B cell (primary cell): Measurements from ENCODE around the gene CNKSR2. TPM values are rescaled to one million over a fixed set of nuclear protein-coding genes. Genes with fewer than 3 reads are reported as not detected.

ENCODE experiments used
- ATAC-seq: fragments of 200-7000 bp; cut with Tn5 transposase; one replicate; pipeline ENCODE4 v1.10.0; 2021; ENCODE audit warnings: low read depth, mild to moderate bottlenecking, moderate number of reproducible peaks, moderate library complexity
- CTCF ChIA-PET: fragments of 350-600 bp; sonication (Branson Sonifier 250); formaldehyde crosslinking; loops from one replicate; lab custom pipeline; 2021; ENCODE audit warnings: antibody characterized with exemption, inconsistent platforms; lab: Charles Lee
- POLR2A ChIA-PET: fragments of 350-600 bp; sonication (Branson Sonifier 250); formaldehyde crosslinking; loops from one replicate; lab custom pipeline; 2021; ENCODE audit warnings: antibody characterized with exemption; lab: Charles Lee
- DNase-seq: peaks from one replicate; pipeline ENCODE4 v3.0.0; 2013
- H2AFZ ChIP-seq: 2 replicates; pipeline ENCODE4 v1.6.1; 2012; ENCODE audit warnings: mild to moderate bottlenecking, low read depth, low read length; ENCODE audit not compliant: insufficient read depth, poor library complexity, severe bottlenecking
- H3K27ac ChIP-seq, 2 donors: 1 replicate in 1 of 2; 2 replicates in 1 of 2; pipeline ENCODE4 v1.5.1; 2012 to 2013; ENCODE audit warnings: low read length in 2 of 2, mild to moderate bottlenecking in 2 of 2, moderate library complexity in 1 of 2
- H3K27me3 ChIP-seq, 4 experiments: fragments of 200-600 bp in 1 of 4; sonication (generic) in 1 of 4; replicated peaks in 1 of 4; 1 replicate in 2 of 4; 2 replicates in 2 of 4; pipeline versions ENCODE4 v1.6.1 to v1.7.0; 2013 to 2016; ENCODE audit warnings: low read length in 3 of 4, mild to moderate bottlenecking in 2 of 4, mixed read lengths in 1 of 4, moderate library complexity in 1 of 4; ENCODE audit not compliant: insufficient read depth in 4 of 4, control insufficient read depth in 3 of 4; ENCODE audit errors: control extremely low read depth in 1 of 4
- H3K36me3 ChIP-seq, 2 experiments: replicated peaks in 1 of 2; 1 replicate in 1 of 2; 2 replicates in 1 of 2; pipeline versions ENCODE4 v1.6.1 to v1.7.1; 2013; ENCODE audit warnings: low read length in 1 of 2; ENCODE audit not compliant: insufficient read depth in 2 of 2, control insufficient read depth in 1 of 2; ENCODE audit errors: control extremely low read depth in 1 of 2, extremely low read depth in 1 of 2
- H3K4me1 ChIP-seq, 2 donors: fragments of 200-600 bp in 1 of 2; sonication (generic) in 1 of 2; 1 replicate in 1 of 2; 2 replicates in 1 of 2; pipeline versions ENCODE4 v1.5.1 to v1.6.1; 2013 to 2017; ENCODE audit warnings: low read length in 2 of 2; ENCODE audit not compliant: control insufficient read depth in 2 of 2, insufficient read depth in 2 of 2
- H3K4me2 ChIP-seq: replicated peaks from 2 replicates; pipeline ENCODE3; 2012; ENCODE audit warnings: mild to moderate bottlenecking, low read depth, low read length; ENCODE audit not compliant: poor library complexity, severe bottlenecking
- H3K4me3 ChIP-seq, 5 experiments: fragments of 200-600 bp in 1 of 5; sonication (generic) in 1 of 5; 1 replicate in 3 of 5; 2 replicates in 2 of 5; pipeline versions ENCODE4 v1.5.1 to v1.7.0; 2011 to 2016; ENCODE audit warnings: low read length in 4 of 5, mild to moderate bottlenecking in 4 of 5, low read depth in 2 of 5, control low read depth in 1 of 5, moderate library complexity in 1 of 5; ENCODE audit not compliant: insufficient read depth in 1 of 5; ENCODE audit errors: control extremely low read depth in 1 of 5, extremely low read depth in 1 of 5
- H3K79me2 ChIP-seq: fragments of 200-600 bp; sonication (generic); one replicate; pipeline ENCODE4 v1.6.0; 2016; ENCODE audit warnings: low read length; ENCODE audit not compliant: control insufficient read depth, insufficient read depth
- H3K9ac ChIP-seq: fragments of 200-600 bp; sonication (generic); 2 replicates; pipeline ENCODE4 v1.6.1; 2017; ENCODE audit warnings: mild to moderate bottlenecking, low read length, moderate library complexity
- H3K9me3 ChIP-seq, 3 donors: one replicate each; pipeline versions ENCODE4 v1.6.1 to v1.7.1; 2013; ENCODE audit warnings: low read length in 2 of 3; ENCODE audit not compliant: control insufficient read depth in 2 of 3, insufficient read depth in 1 of 3; ENCODE audit errors: control extremely low read depth in 1 of 3
- H4K20me1 ChIP-seq: 2 replicates; pipeline ENCODE4 v1.6.0; 2012; ENCODE audit warnings: mild to moderate bottlenecking, low read length; ENCODE audit not compliant: insufficient read depth, control insufficient read depth, poor library complexity, severe bottlenecking
- H3K27ac Mint-ChIP-seq: one replicate; pipeline ENCODE4 v1.8.0; 2021; ENCODE audit warnings: mixed read lengths
- H3K27me3 Mint-ChIP-seq: one replicate; pipeline ENCODE4 v1.8.0; 2021; ENCODE audit warnings: mixed read lengths
- H3K4me1 Mint-ChIP-seq: one replicate; pipeline ENCODE4 v1.8.0; 2021; ENCODE audit warnings: mixed read lengths
- H3K4me3 Mint-ChIP-seq: one replicate; pipeline ENCODE4 v1.8.0; 2021; ENCODE audit warnings: mixed read lengths
- H3K9me3 Mint-ChIP-seq: one replicate; pipeline ENCODE4 v1.8.0; 2022; ENCODE audit warnings: mixed read lengths; ENCODE audit not compliant: insufficient read depth
- CTCF ChIP-seq: fragments of 200-600 bp; IDR thresholded peaks from one replicate; pipeline ENCODE4 v1.8.0; 2022; ENCODE audit warnings: antibody characterized with exemption, mild to moderate bottlenecking
- EZH2 ChIP-seq: IDR thresholded peaks from 2 replicates; pipeline ENCODE4 v1.6.1; 2012; ENCODE audit warnings: borderline replicate concordance, low read depth, mild to moderate bottlenecking, moderate library complexity, low read length; ENCODE audit not compliant: insufficient read depth, poor library complexity, severe bottlenecking
- WGBS: methylation state at CpG from one replicate; pipeline ENCODE4 v1.1.5; 2013; ENCODE audit warnings: missing lambda C conversion rate; ENCODE audit not compliant: insufficient coverage; 5-methylcytosine and 5-hydroxymethylcytosine counted together
- intact Hi-C: fragments of 100-400 bp; cut with micrococcal nuclease; formaldehyde crosslinking; loops from one replicate; pipeline ENCODE4 v1.10.0; 2022
- polyA plus RNA-seq: library from polyadenylated mRNA; depleted of rRNA; stranded (reverse); fragments of >200 nt; gene quantifications from 2 replicates; pipeline ENCODE4 v1.2.3, GENCODE V29; 2012
- total RNA-seq, 2 donors: library from RNA; stranded (reverse); fragments of 120-200 nt in 1 of 2; gene quantifications; 1 replicate in 1 of 2; 2 replicates in 1 of 2; pipeline versions ENCODE4 v1.2.3 to v1.2.4, GENCODE V29; 2013 to 2022

The CNKSR2 gene
- total and polyA plus RNA-seq, 2 donors (not counting 1 experiment from before 2014, with no cell fraction given) = 11.5 to 18.8 TPM

DNA sequence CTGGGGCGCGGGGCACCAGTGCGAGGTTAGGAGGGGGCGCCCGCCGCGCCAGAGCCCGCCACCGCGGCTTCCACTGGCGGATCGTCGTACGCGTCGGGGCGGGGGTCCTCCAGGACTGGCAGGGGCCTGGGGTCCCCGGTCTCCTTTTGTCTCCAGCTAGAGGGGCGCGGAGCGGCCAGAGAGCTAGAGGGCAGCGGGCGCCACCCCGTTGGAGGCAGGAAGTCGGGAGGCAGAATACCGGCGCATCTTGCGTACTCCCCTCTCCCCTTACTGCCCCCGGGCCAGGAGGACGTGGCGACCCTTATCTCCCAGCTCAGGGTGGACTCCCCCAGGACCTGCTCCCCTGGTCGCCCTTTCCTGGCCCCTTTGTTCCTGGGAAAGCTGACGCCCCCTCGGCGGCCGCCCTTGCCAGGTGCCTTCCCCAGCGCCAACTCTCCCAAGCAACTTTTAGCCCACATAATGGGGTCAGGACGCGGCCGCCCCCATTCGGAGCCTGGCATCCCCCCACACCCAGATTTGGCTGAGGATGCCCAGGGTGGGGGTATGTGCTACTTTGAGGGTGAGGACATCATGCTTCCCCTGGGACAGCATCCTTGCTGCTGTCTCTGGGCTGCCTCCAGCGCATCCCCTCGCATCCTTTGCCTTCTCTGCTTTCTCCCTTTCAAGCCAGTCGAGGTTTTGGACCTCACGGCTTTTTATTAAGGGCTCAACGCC is 933 bp downstream of the CNKSR2 start:
- Histone ChIP-seq H3K79me2 (peaks cover 3% of the 10 kb centered on the region), H3K27me3 (no peaks in the 10 kb centered on the region), H4K20me1 (no peaks in the 10 kb centered on the region), H3K36me3 (no peaks in the 10 kb centered on the region), H3K9me3 (no peaks in the 10 kb centered on the region), H3K27ac (peak overlapping the region in 1 of 2 donors; percentile 71), H3K4me2 (peak overlapping the region; percentile 75), H3K4me1 (peaks cover 6 to 18% of the 10 kb centered on the region in 2 donors), H3K4me3 (peak overlapping the region; percentile 34 to 83 (median 81)), H3K9ac (peak overlapping the region; percentile 74), H2AFZ (peak overlapping the region; percentile 80)
- H3K4me1 Mint-ChIP-seq = peaks cover 37% of the 10 kb centered on the region
- under 1% methylated on average over 25 of the region's 46 CpGs for WGBS
- no peak for ATAC-seq
- ChIA-PET POLR2A (interaction anchor here (1.0 to 1.2 kb wide), 2 partner anchors 25 to 66 kb away, joined by 4 read pairs; no protein-coding TSS in a partner anchor), CTCF (no interaction called here)
- DNase-seq = no peak
- no peaks in the 10 kb centered on the region for H3K27me3 Mint-ChIP-seq
- intact Hi-C loops = loop anchor here (2.0 to 10.0 kb wide), 3 partner anchors 64 to 1110 kb away; partner anchors contain the start of gene RPS6KA3
- H3K27ac Mint-ChIP-seq = peak overlapping the region; percentile 90
- H3K9me3 Mint-ChIP-seq = no peaks in the 10 kb centered on the region
- TF ChIP-seq CTCF = no peak
- no peak for TF ChIP-seq EZH2
- H3K4me3 Mint-ChIP-seq = peak overlapping the region; percentile 92

- Histone ChIP-seq H3K4me2 (peak overlapping the region; percentile 75), H3K27me3 (no peaks in the 10 kb centered on the region), H4K20me1 (no peaks in the 10 kb centered on the region), H3K36me3 (no peaks in the 10 kb centered on the region), H3K27ac (no peak overlapping the region), H2AFZ (peak overlapping the region; percentile 80), H3K79me2 (peaks cover 3% of the 10 kb centered on the region), H3K4me1 (peaks cover 6 to 18% of the 10 kb centered on the region in 2 donors), H3K4me3 (peak overlapping the region; percentile 34 to 83 (median 81)), H3K9me3 (no peaks in the 10 kb centered on the region), H3K9ac (peak overlapping the region; percentile 74)
- peak overlapping the region; percentile 72 for H3K27ac Mint-ChIP-seq
- H3K4me3 Mint-ChIP-seq = peak overlapping the region; percentile 92
- TF ChIP-seq EZH2 (no peak), CTCF (no peak)
- ATAC-seq (no peak), DNase-seq (peak; percentile 47)
- ChIA-PET POLR2A (no interaction called here), CTCF (no interaction called here)
- intact Hi-C loops = loop anchor here (2.0 to 10.0 kb wide), 3 partner anchors 63 to 1111 kb away; partner anchors contain the start of gene RPS6KA3
- no peaks in the 10 kb centered on the region for H3K9me3 Mint-ChIP-seq
- H3K27me3 Mint-ChIP-seq = no peaks in the 10 kb centered on the region
- peaks cover 37% of the 10 kb centered on the region for H3K4me1 Mint-ChIP-seq
- 20% methylated on average over 1 of the region's 5 CpGs for WGBS
These were observed 1.4 kb downstream of the CNKSR2 start for GRCh38 chrX:21375708-21376009.
